ENCODE data around the gene STX1A. TPM values are rescaled to one million over a fixed set of nuclear protein-coding genes. Genes with fewer than 3 reads are reported as not detected.

Gene STX1A
- total and polyA plus RNA-seq, 2 of the 13 experiments (the other 11 are each of a cell fraction or from before 2014, with no cell fraction given) = 6.1 to 12.2 TPM

DNA sequence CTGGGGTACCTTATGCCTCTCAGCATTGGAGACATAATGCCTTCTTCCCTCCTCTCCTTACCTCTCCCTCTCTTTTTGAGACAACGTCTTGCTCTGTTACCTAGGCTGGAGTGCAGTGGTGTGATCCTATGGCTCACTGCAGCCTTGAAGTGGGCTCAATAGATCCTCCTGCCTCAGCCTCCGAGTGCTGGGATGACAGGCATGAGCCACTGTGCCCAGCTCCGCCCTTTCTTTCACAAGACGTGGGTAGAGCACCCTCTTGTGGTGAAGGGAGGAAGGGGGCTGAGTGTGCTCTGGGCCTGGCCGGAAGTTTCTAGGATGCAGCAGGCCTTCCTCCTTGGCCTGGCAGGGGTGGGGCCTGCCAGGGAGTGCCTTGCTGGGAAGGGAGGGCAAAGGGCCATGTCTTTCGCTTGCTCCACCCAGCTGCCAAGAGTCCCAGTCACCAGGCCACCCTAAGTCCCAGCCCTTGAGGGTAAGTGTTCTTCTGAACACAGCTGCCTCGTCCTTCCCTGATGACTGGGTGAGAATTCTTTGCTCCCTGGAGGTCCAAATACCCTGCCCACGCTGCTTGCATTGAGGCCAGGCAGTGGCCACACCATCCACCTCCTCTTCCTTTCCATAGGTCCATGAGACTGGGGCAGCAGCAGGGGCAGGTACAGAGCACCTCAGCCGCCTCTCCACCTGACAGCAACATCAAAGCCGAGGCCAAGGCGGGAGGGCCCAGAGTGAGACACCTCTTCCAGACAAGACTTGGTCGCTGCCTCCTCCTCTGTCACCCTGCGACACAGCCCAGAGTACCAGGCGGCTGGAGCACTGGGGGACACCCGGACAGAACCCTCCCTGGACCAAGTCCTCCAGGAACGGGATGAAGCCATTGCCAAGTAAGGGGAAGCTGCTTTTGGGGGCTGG is 15.4 kb upstream of the STX1A start (continued):
- TF ChIP-seq ZNF335 (CRISPR knock-in tag; IDR thresholded peaks at IDR 0.05) = 0 out of 2 replicates have a peak, but pooled peaks have one; percentile 53
- peak; percentile 32; the same call in 1 of the 2 replicates for TF ChIP-seq MYC (CRISPR knock-in tag; IDR thresholded peaks at IDR 0.05; ENCODE audit: borderline replicate concordance)
- TF ChIP-seq CREM (IDR thresholded peaks at IDR 0.05) = no peak
- no peak for TF ChIP-seq CREM (CRISPR knock-in tag; IDR thresholded peaks at IDR 0.05)
- no peak for TF ChIP-seq RFX3 (CRISPR knock-in tag; IDR thresholded peaks at IDR 0.05)
- TF ChIP-seq, protein P1, sequence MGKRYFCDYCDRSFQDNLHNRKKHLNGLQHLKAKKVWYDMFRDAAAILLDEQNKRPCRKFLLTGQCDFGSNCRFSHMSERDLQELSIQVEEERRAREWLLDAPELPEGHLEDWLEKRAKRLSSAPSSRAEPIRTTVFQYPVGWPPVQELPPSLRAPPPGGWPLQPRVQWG (CRISPR knock-in tag; IDR thresholded peaks at IDR 0.05; ENCODE audit: borderline replicate concordance, low read depth) = no peak
- TF ChIP-seq, protein P2, sequence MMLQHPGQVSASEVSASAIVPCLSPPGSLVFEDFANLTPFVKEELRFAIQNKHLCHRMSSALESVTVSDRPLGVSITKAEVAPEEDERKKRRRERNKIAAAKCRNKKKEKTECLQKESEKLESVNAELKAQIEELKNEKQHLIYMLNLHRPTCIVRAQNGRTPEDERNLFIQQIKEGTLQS (CRISPR knock-in tag; IDR thresholded peaks at IDR 0.05) = no peak
- TF ChIP-seq, protein P3, sequence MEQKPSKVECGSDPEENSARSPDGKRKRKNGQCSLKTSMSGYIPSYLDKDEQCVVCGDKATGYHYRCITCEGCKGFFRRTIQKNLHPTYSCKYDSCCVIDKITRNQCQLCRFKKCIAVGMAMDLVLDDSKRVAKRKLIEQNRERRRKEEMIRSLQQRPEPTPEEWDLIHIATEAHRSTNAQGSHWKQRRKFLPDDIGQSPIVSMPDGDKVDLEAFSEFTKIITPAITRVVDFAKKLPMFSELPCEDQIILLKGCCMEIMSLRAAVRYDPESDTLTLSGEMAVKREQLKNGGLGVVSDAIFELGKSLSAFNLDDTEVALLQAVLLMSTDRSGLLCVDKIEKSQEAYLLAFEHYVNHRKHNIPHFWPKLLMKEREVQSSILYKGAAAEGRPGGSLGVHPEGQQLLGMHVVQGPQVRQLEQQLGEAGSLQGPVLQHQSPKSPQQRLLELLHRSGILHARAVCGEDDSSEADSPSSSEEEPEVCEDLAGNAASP (CRISPR knock-in tag; IDR thresholded peaks at IDR 0.05; ENCODE audit: borderline replicate concordance) = no peak
- TF ChIP-seq, protein P4, sequence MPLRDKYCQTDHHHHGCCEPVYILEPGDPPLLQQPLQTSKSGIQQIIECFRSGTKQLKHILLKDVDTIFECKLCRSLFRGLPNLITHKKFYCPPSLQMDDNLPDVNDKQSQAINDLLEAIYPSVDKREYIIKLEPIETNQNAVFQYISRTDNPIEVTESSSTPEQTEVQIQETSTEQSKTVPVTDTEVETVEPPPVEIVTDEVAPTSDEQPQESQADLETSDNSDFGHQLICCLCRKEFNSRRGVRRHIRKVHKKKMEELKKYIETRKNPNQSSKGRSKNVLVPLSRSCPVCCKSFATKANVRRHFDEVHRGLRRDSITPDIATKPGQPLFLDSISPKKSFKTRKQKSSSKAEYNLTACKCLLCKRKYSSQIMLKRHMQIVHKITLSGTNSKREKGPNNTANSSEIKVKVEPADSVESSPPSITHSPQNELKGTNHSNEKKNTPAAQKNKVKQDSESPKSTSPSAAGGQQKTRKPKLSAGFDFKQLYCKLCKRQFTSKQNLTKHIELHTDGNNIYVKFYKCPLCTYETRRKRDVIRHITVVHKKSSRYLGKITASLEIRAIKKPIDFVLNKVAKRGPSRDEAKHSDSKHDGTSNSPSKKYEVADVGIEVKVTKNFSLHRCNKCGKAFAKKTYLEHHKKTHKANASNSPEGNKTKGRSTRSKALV (CRISPR knock-in tag; IDR thresholded peaks at IDR 0.05) = no peak
- no peak for TF ChIP-seq ZKSCAN5 (CRISPR knock-in tag; IDR thresholded peaks at IDR 0.05)
- no peak for TF ChIP-seq BRD4 (CRISPR knock-in tag; IDR thresholded peaks at IDR 0.05)
- TF ChIP-seq ZNF570 (CRISPR knock-in tag; IDR thresholded peaks at IDR 0.05; ENCODE audit: borderline replicate concordance) = no peak
- TF ChIP-seq ZNF670 (CRISPR knock-in tag; IDR thresholded peaks at IDR 0.05; ENCODE audit: borderline replicate concordance) = no peak; the same call in 1 of the 2 replicates
- TF ChIP-seq NONO (IDR thresholded peaks at IDR 0.05) = no peak
- peak; percentile 74 for TF ChIP-seq NONO (CRISPR knock-in tag; conservative IDR thresholded peaks at IDR 0.05)
- 0 out of 2 replicates have a peak, but pooled peaks have one; percentile 19 for TF ChIP-seq MED1 (CRISPR knock-in tag; IDR thresholded peaks at IDR 0.05)
- TF ChIP-seq, protein P5, sequence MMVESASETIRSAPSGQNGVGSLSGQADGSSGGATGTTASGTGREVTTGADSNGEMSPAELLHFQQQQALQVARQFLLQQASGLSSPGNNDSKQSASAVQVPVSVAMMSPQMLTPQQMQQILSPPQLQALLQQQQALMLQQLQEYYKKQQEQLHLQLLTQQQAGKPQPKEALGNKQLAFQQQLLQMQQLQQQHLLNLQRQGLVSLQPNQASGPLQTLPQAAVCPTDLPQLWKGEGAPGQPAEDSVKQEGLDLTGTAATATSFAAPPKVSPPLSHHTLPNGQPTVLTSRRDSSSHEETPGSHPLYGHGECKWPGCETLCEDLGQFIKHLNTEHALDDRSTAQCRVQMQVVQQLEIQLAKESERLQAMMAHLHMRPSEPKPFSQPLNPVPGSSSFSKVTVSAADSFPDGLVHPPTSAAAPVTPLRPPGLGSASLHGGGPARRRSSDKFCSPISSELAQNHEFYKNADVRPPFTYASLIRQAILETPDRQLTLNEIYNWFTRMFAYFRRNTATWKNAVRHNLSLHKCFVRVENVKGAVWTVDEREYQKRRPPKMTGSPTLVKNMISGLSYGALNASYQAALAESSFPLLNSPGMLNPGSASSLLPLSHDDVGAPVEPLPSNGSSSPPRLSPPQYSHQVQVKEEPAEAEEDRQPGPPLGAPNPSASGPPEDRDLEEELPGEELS (CRISPR knock-in tag; IDR thresholded peaks at IDR 0.05) = 0 out of 2 replicates have a peak, but pooled peaks have one; percentile 15
- TF ChIP-seq, protein P6, sequence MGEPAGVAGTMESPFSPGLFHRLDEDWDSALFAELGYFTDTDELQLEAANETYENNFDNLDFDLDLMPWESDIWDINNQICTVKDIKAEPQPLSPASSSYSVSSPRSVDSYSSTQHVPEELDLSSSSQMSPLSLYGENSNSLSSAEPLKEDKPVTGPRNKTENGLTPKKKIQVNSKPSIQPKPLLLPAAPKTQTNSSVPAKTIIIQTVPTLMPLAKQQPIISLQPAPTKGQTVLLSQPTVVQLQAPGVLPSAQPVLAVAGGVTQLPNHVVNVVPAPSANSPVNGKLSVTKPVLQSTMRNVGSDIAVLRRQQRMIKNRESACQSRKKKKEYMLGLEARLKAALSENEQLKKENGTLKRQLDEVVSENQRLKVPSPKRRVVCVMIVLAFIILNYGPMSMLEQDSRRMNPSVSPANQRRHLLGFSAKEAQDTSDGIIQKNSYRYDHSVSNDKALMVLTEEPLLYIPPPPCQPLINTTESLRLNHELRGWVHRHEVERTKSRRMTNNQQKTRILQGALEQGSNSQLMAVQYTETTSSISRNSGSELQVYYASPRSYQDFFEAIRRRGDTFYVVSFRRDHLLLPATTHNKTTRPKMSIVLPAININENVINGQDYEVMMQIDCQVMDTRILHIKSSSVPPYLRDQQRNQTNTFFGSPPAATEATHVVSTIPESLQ (CRISPR knock-in tag; conservative IDR thresholded peaks at IDR 0.05) = 0 out of 2 replicates have a peak, but pooled peaks have one; percentile 65
- peak; percentile 91; the same call in 1 of the 2 replicates for TF ChIP-seq ETV5 (CRISPR knock-in tag; IDR thresholded peaks at IDR 0.05; ENCODE audit: borderline replicate concordance)
- TF ChIP-seq NFYC (CRISPR knock-in tag; IDR thresholded peaks at IDR 0.05) = 0 out of 2 replicates have a peak, but pooled peaks have one; percentile 22
- TF ChIP-seq IKZF1 (IDR thresholded peaks at IDR 0.05) = no peak
